Measurements from ENCODE around the gene GALK1.

GALK1 gene

DNA sequence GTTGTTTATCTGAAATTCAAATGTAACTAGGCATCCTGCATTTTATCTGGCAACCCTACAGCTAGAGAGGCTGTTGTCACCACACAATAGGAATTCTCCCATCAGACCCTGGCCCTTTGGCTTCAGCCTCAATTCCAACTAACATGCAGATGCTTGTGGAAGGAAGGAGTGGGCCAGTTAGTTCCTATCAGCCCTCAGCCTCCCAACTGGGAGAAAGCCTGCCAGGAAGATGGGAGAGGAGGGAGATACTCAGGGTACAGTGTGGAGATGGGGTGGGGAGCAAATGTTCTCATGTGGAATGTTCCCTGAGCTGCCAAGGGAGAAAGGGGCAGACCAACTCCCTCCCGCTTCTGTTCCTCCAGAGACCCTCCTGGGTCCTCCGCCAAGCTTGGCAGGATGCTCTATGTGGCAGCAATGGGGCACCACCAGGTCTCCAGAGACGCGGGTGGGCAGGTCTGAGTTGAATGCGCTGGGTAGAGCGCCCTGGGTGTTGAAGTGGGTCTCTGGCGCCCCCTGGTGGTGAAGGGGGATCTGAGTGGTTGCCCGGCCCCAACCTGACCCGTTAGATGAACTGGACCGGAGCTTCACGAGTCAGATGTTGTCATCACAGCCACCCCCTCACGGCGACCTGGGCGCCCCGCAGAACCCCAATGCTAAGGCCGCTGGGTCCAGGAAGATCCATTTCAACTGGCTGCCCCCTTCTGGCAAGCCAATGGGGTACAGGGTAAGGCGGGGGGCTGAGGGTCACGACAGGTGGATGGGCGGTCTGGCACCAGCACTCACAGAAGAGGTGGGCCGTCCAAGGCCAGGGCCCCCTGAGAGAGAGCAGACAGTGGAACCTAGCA lies 15.2 kb downstream of the GALK1 start:
- DNase-seq (ENCODE audit: low read depth) = peak; percentile 91

GRCh38 chr17:75748706-75749105 lies 16.3 kb downstream of the GALK1 start:
- DNase-seq (ENCODE audit: low read depth) = no peak

DNA sequence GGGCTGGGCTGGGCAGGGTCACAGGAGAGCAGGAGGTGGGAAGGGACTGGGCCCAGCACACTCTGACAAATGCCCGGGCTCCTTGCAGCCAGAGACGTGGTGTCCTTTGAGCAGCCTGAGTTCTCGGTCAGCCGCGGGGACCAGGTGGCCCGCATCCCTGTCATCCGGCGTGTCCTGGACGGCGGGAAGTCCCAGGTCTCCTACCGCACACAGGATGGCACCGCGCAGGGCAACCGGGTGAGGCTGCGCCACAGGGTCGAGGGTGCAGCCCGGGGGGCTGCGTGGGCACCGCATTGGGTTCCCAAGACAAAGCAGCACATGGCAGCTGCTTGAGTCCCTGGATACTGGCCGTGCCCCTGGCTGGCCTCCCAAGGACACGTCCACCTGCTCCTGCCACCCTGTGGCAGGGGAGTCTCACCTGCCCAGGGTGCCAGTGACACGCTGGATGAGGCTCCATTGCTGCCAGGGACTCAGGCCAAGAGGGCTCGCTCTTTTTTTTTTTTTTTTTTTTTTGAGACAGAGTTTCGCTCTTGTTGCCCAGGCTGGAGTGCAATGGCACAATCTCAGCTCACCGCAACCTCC lies 21.3 kb downstream of the GALK1 start:
- no peak for DNase-seq (ENCODE audit: low read depth)

- DNase-seq (ENCODE audit: low read depth) = no peak
Observed at GRCh38 chr17:75742337-75742736, 22.7 kb downstream of the GALK1 start.

DNA sequence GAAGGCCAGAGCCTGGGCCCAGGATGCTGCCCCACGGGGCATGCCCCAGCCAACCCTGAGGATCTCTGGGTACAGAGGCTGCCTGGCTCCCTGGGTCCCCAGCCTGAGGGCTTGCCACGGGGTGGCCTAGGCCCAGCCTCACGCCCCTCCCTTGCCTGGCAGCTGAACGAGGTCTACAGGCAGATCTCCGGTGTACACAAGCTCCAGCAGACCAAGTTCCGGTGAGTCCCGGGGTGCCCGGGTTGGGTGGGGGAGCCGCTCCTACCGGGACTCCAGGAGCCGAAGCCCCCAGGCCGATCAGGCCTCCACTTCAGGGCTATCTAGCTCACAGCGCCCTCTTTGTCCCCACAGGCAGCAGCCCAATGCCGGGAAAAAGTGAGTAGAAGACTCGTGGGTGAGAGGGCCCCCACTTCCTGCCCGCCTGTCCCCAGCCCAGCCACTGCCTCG lies 24.3 kb downstream of the GALK1 start:
- DNase-seq (ENCODE audit: low read depth) = no peak

DNA sequence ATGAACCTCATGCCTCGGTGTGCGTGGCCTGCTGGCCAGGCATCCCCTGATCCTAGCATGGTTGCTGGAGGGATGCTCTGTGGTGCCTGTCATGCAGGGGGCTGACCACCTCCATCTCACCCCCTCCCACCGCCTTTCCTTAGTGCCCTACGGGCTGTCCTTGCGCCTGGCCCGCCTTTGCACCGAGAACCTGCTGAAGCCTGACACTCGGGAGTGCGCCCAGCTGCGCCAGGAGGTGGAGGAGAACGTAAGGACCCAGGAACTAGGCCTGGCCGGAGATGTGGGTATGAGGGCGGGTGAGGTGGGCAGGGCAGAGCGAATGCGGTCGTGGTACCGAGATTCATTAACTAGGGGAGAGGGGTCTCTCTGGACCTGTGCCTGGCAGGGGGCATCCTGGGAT lies 24.8 kb downstream of the GALK1 start:
- no peak for DNase-seq (ENCODE audit: low read depth)

GRCh38 chr17:75739801-75740200 lies 25.2 kb downstream of the GALK1 start:
- no peak for DNase-seq (ENCODE audit: low read depth)

DNA sequence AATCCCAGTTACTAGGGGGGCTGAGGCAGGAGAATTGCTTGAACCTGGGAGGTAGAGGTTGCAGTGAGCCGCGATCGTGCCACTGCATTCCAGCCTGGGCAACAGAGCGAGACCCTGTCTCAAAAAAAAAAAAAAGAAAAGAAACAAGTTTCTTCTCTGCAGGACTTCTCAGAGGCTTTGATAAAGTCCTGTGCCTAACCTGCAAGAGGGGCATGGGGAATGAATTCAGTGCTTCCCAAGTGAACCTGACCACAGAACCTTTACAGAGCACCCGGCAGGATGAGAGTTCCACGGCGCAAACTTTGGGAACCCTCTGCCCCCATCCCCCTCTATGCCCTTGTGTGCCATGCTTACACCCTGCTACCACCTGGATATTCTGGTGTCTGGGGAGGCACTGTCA lies 25.8 kb downstream of the GALK1 start:
- no peak for DNase-seq (ENCODE audit: low read depth)

GRCh38 chr17:75738218-75738802 lies 26.7 kb downstream of the GALK1 start:
- no peak for DNase-seq (ENCODE audit: low read depth)

DNA sequence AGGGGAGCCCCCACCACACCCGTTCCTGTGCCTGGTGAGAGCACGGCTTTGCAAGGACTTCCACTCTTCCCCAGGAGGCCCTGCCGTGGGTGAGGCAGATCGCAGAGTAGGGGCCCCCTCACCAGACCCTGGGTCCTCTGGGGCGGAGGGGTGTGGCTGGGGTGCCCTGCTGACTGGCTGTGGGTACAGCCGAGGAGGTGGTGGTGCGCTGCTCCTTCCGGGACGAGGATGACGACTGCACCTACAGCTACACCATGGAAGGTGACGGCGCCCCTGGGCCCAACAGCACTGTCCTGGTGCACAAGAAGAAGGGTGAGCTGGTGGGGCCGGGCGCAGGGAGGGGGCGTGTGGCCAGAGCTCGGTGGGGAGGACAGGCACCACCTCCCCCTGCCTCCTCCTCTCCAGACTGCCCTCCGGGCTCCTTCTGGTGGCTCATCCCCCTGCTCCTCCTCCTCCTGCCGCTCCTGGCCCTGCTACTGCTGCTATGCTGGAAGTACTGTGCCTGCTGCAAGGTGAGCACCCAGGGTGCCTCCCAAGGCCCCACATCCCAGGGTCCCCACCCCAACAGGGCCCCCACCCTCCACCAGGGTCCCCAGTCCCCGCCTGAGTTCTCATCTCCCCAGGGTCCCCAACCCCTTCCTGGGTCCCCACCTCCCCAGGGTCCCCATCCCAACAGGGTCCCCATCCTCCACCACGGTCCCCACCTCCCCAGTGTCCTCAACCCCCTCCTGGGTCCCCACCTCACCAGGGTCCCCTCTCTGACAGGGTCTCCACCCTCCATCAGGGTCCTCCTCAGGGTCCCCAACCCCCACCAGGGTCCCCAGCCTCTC lies 27.6 kb downstream of the GALK1 start:
- DNase-seq (ENCODE audit: low read depth) = no peak

DNA sequence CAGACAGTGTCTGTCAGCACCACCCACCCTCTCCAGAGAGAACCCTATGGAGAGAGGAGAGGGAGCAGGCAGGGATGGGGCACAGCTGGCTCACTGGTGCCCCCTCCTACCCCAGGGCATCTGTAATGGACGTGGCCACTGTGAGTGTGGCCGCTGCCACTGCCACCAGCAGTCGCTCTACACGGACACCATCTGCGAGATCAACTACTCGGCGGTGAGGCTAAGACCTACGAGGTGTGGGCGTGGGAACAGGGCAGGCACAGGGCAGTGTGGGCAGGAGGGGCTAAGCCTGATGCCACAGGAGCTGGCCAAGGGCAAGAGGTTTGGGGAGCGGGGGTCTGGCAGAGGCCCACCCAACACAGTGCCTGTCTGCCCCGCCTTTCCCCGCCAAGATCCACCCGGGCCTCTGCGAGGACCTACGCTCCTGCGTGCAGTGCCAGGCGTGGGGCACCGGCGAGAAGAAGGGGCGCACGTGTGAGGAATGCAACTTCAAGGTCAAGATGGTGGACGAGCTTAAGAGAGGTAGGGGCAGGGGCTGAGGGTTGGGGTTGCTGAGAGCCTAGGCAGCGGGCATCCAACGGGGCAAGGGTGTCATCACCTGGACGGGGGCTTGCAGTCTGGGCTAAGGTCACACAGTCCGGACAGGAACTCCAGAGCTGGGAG lies 28.7 kb downstream of the GALK1 start:
- no peak for DNase-seq (ENCODE audit: low read depth)

GRCh38 chr17:75734674-75735294 lies 30.2 kb downstream of the GALK1 start:
- DNase-seq (ENCODE audit: low read depth) = no peak

DNA sequence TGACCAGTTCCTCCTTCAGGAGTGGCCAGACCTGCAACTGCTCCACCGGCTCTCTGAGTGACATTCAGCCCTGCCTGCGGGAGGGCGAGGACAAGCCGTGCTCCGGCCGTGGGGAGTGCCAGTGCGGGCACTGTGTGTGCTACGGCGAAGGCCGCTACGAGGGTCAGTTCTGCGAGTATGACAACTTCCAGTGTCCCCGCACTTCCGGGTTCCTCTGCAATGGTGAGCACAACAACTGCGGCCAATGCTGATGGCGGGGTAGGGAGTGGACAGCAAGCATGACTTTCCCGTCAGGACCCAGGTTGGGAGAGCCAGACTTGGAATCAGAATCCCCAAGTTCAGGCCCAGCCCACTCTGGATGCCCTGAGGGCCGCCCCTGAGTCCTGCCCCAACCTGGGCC lies 31.5 kb downstream of the GALK1 start:
- DNase-seq (ENCODE audit: low read depth) = no peak

- no peak for DNase-seq (ENCODE audit: low read depth)
Observed at GRCh38 chr17:75731716-75732498, 33.1 kb downstream of the GALK1 start.

GRCh38 chr17:75731086-75731715 lies 33.8 kb downstream of the GALK1 start:
- DNase-seq (ENCODE audit: low read depth) = no peak

GRCh38 chr17:75730065-75730464 lies 34.9 kb downstream of the GALK1 start:
- DNase-seq (ENCODE audit: low read depth) = no peak

DNA sequence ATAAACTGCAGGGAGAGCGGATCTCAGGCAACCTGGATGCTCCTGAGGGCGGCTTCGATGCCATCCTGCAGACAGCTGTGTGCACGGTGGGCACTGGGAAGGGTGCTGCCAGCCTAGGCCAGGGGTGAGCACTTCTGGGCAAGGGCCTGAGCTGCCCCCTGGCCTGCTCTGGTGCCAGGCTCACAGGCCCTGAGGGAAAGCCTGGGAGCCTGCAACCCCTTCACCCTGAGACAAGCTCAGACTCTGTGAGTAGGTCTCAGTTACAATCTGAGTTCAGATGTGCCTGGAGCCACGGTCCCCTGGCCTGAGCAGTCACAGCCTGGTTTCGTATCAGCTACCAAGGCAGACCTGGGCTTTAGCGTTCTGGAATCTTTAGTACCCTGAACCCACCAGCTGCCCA lies 35.6 kb downstream of the GALK1 start:
- DNase-seq (ENCODE audit: low read depth) = no peak

- no peak for DNase-seq (ENCODE audit: low read depth)
Observed at GRCh38 chr17:75727391-75727790, 37.6 kb downstream of the GALK1 start.

DNA sequence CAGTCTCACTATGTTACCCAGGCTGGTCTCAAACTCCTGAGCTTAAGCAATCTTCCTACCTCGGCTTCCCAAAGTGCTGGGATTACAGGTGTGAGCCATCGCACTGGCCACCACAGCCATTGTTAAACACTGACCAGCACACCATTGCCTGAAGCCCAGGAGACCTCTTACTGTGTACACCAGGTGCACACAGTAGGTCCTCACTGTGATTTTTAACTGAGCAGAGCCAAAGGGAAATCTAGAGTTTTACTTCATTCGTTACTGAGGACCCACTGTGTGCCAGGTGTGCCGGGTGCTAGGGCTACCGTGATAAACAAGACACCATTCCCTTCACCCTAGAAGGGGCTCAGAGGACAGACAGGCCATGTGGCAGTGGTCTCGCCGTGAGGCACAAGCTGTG lies 39.5 kb downstream of the GALK1 start:
- DNase-seq (ENCODE audit: low read depth) = no peak
